HepG2 (cell line): ENCODE data around the gene SMIM28. TPM values are rescaled to one million over a fixed set of nuclear protein-coding genes. Genes with fewer than 3 reads are reported as not detected.
"Not testable (repeated sequence)": the region's sequence is repeated elsewhere in the genome, so short reads cannot be mapped to it uniquely, and the experiment has no call there.

Experiments used
- ATAC-seq: fragments of 200-7000 bp; cut with Tn5 transposase; 3 replicates; pipeline ENCODE4 v1.9.1; 2020; ENCODE audit warnings: mild to moderate bottlenecking, moderate library complexity
- BruUV-seq: library from RNA; stranded (reverse); fragments of 400-500 nt; replicated peaks from 2 replicates; lab custom pipeline; 2021; lab: Mats Ljungman, UMichigan
- CTCF ChIA-PET: fragments of 300-600 bp; formaldehyde crosslinking; extraction: SDS; loops from one replicate; lab custom pipeline; 2021; ENCODE audit warnings: low total read pairs, inconsistent platforms, low intra/inter-chr PET ratio; lab: Yijun Ruan, JAX
- POLR2A ChIA-PET: fragments of 350-600 bp; sonication (Branson Sonifier 250); formaldehyde crosslinking; loops from one replicate; lab custom pipeline; 2020; ENCODE audit warnings: antibody characterized with exemption, inconsistent platforms; lab: Yijun Ruan, JAX
- DNase-seq: peaks from one replicate; pipeline ENCODE4 v3.0.0-alpha.2; 2015; ENCODE audit warnings: low spot score
- FAIRE-seq: peaks from 3 replicates; lab custom pipeline; 2011; peaks lifted over from hg19 to GRCh38; lab: Jason Lieb, UNC
- H2AFZ ChIP-seq: one replicate; pipeline ENCODE4 v1.6.1; 2011; ENCODE audit warnings: low read length, inconsistent platforms
- H3K27ac ChIP-seq: fragments of 300-600 bp; 3 replicates; pipeline ENCODE4 v1.8.0; 2011; ENCODE audit warnings: mixed run types, mild to moderate bottlenecking, mixed read lengths, low read length, inconsistent platforms; ENCODE audit not compliant: insufficient read depth; ENCODE audit errors: extremely low read length
- H3K27me3 ChIP-seq, 2 experiments: fragments of 200-600 bp in 1 of 2; 2 replicates in 1 of 2; 3 replicates in 1 of 2; pipeline versions ENCODE4 v1.6.0 to v1.8.0; 2011; ENCODE audit warnings: low read length in 2 of 2, mild to moderate bottlenecking in 2 of 2, moderate library complexity in 2 of 2, inconsistent platforms in 1 of 2; ENCODE audit not compliant: insufficient read depth in 2 of 2, control insufficient read depth in 1 of 2
- H3K36me3 ChIP-seq, 2 experiments: fragments of 200-600 bp in 1 of 2; replicated peaks in 1 of 2; 2 replicates in 1 of 2; 3 replicates in 1 of 2; pipeline versions ENCODE4 v1.5.1 to v1.8.0; 2011; ENCODE audit warnings: low read length in 2 of 2, inconsistent platforms in 1 of 2; ENCODE audit not compliant: insufficient read depth in 2 of 2, control insufficient read depth in 1 of 2
- H3K4me1 ChIP-seq: 2 replicates; pipeline ENCODE4 v1.5.1; 2012; ENCODE audit warnings: low read length, inconsistent platforms; ENCODE audit not compliant: insufficient read depth
- H3K4me2 ChIP-seq: 2 replicates; pipeline ENCODE4 v1.6.0; 2011; ENCODE audit warnings: low read depth, low read length, inconsistent platforms
- H3K4me3 ChIP-seq, 3 experiments: fragments of 200-600 bp in 1 of 3; sonication (generic), shearing (Covaris generic) in 1 of 3; replicated peaks in 1 of 3; 2 replicates each; pipeline ENCODE4 v1.5.1; 2011 to 2016; ENCODE audit warnings: low read length in 3 of 3, inconsistent platforms in 2 of 3, low read depth in 2 of 3, mild to moderate bottlenecking in 2 of 3, control low read depth in 1 of 3, mixed read lengths in 1 of 3; ENCODE audit not compliant: insufficient read depth in 1 of 3
- H3K79me2 ChIP-seq: one replicate; pipeline ENCODE4 v1.6.1; 2011; ENCODE audit warnings: low read length, inconsistent platforms; ENCODE audit not compliant: insufficient read depth
- H3K9ac ChIP-seq: 2 replicates; pipeline ENCODE4 v1.6.0; 2011; ENCODE audit warnings: mild to moderate bottlenecking, low read depth, low read length, inconsistent platforms; ENCODE audit not compliant: insufficient read depth
- H3K9me3 ChIP-seq: 2 replicates; pipeline ENCODE4 v1.5.1; 2012; ENCODE audit warnings: mild to moderate bottlenecking, low read length
- H4K20me1 ChIP-seq: 2 replicates; pipeline ENCODE4 v1.6.0; 2011; ENCODE audit warnings: inconsistent platforms, mild to moderate bottlenecking, low read length, moderate library complexity; ENCODE audit not compliant: insufficient read depth
- RBM22 ChIP-seq: fragments of 200-400 bp; formaldehyde crosslinking; optimal IDR thresholded peaks from 2 replicates; pipeline ENCODE3; 2017; ENCODE audit warnings: mild to moderate bottlenecking, low read length, moderate library complexity
- SCMH1 ChIP-seq: sonication (generic); formaldehyde crosslinking; IDR thresholded peaks from 2 replicates; pipeline ENCODE4 v1.9.0; 2021; ENCODE audit warnings: missing genetic modification reagents, mild to moderate bottlenecking, borderline replicate concordance
- WGBS: methylation state at CpG from one replicate; pipeline ENCODE4 v1.1.6; 2017; ENCODE audit warnings: low lambda C conversion rate; 5-methylcytosine and 5-hydroxymethylcytosine counted together
- in situ Hi-C: cut with HindIII; loops from 2 replicates; pipeline ENCODE4 v1.10.0; 2017; ENCODE audit warnings: low pct_unique_long_range_greater_than_20kb; ENCODE audit not compliant: extremely low pct_ligation_motif_present
- intact Hi-C: fragments of 100-400 bp; cut with micrococcal nuclease; formaldehyde crosslinking; loops from one replicate; pipeline ENCODE4 v1.10.0; 2022; ENCODE audit not compliant: unreplicated experiment
- polyA plus RNA-seq, 8 experiments: library from polyadenylated mRNA; depleted of rRNA in 3 of 8; stranded (reverse) in 7 of 8; unstranded in 1 of 8; fragments of >200 nt; fragmentation: Illumina TruSeq in 4 of 8; extraction: Trizol in 4 of 8; gene quantifications; 2 replicates each; pipeline versions ENCODE4 v1.2.1 to v1.2.3, GENCODE V29; 2011 to 2016; ENCODE audit warnings: low read depth in 4 of 8, missing spikeins in 1 of 8, mixed read lengths in 1 of 8; ENCODE audit not compliant: insufficient read depth in 1 of 8
- total RNA-seq, 5 experiments: library from RNA; depleted of rRNA; stranded (reverse); fragments of >200 nt; fragmentation: Illumina TruSeq; extraction: Trizol; gene quantifications; 2 replicates each; pipeline ENCODE4 v1.2.3, GENCODE V29; 2016; ENCODE audit warnings: low read depth in 1 of 5

The SMIM28 gene
- total and polyA plus RNA-seq, 2 of the 13 experiments (the other 11 are each of a cell fraction or from before 2014, with no cell fraction given) = not detected

DNA sequence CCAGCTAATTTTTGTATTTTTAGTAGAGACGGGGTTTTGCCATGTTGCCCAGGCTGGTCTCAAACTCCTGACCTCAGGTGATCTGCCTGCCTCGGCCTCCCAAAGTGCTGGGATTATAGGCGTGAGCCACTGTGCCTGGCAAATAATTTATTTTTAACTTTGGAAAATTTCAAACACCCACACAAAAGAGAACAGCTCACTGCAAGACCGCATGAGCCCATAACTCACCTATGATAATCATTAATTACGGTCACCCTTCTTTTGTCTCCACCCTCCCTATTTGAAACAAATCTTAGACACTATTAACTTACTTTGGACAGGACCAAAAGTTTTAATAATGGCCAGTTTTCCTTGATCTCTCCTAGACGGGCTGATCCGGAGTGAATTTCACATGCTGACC is 47.6 kb downstream of the SMIM28 start:
- 97% methylated on average over 7 of the region's 7 CpGs for WGBS
- DNase-seq, ATAC-seq, H4K20me1 ChIP-seq, in situ Hi-C loops, H3K27me3 ChIP-seq, intact Hi-C loops, H3K4me2 ChIP-seq, CTCF ChIA-PET, H3K9me3 ChIP-seq, POLR2A ChIA-PET, H3K4me3 ChIP-seq, H2AFZ ChIP-seq, H3K9ac ChIP-seq, H3K79me2 ChIP-seq, H3K27ac ChIP-seq, BruUV-seq, FAIRE-seq: not testable (repeated sequence)
- Histone ChIP-seq H3K4me1 (peaks cover 26% of the 10 kb centered on the region), H3K36me3 (peaks cover 30 to 70% of the 10 kb centered on the region in 2 experiments)

DNA sequence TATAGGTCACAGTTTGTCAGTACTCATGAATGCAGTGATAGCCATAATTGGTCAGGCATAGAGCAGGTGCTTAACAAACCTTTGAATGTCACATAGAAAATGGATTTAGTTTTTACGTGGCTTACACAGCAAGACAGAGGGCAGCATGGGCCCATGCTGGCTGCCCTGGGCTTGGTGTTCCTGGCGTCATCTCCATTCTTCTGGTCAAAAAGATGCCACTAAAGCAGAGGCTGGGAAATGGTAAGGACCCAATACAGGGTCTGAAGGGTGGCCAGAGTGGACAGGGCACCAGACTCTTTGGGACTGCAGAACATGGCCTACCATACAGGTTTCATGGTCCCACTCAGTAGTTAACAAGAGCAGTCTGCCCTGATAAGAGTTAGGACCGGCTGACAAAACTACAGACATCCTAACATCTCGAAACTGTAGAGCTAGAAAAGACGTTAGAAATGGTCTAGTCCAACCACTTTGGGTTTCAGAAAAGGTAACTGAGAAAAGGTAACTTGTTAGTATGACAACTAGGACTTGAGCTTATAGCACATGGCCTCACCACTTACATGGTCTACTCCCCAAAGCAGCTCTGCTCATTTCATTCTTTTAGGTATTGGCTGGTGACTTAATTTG is 48.9 kb downstream of the SMIM28 start:
- Histone ChIP-seq H3K4me1 (peaks cover 19% of the 10 kb centered on the region), H3K27ac (no peak overlapping the region), H2AFZ (no peak overlapping the region), H3K4me3 (no peak overlapping the region), H3K4me2 (no peak overlapping the region), H3K27me3 (no peaks in the 10 kb centered on the region), H3K9ac (no peak overlapping the region), H4K20me1 (no peaks in the 10 kb centered on the region), H3K36me3 (peaks cover 35 to 78% of the 10 kb centered on the region in 2 experiments), H3K9me3 (no peaks in the 10 kb centered on the region), H3K79me2 (no peaks in the 10 kb centered on the region)
- in situ Hi-C loops = no loop called here
- intact Hi-C loops = no loop called here
- ChIA-PET POLR2A (no interaction called here), CTCF (no interaction called here)
- WGBS = 98% methylated on average over 5 of the region's 5 CpGs
- no peak for TF ChIP-seq SCMH1 (CRISPR knock-in tag)
- peak; percentile 91 for TF ChIP-seq RBM22
- ATAC-seq = no peak
- no peak for DNase-seq
- BruUV-seq = no TSS peak
- no peak for FAIRE-seq
